ENCODE data around the gene CCDC180.

DNA sequence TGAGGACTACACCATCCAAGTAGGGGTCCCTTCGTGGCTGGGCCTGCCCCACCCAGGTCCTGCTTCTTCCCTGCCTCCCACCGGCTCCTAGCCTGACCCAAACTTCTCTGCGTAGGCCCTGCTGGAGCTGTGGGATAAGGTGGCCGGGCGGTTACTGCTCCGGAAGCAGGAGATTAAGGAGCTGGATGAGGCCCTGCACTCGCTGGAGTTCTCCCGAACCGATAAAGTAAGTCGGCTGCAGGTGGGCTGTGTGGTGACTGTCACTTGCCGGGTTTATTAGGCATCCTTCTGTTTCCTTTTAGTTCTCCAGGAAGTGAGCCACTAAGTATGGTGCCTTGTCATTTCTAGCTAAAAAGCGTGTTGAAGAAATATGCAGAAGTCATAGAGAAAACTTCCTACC, 7.0 kb downstream of the CCDC180 start:
- TF ChIP-seq POLR2A (IDR thresholded peaks at IDR 0.05) (no peak), CTCF (IDR thresholded peaks at IDR 0.05) (no peak)

Measured in lower leg skin (tissue), 3 donors.